Fibroblast of pulmonary artery (primary cell): ENCODE results near the gene KIF5C.

Experiments
- DNase-seq: peaks from one replicate; pipeline ENCODE4 v3.0.0-alpha.2; 2010; ENCODE audit warnings: low read depth
- H3K4me3 ChIP-seq: replicated peaks from 2 replicates; pipeline ENCODE4 v1.5.1; 2011; ENCODE audit warnings: low read depth, mild to moderate bottlenecking, control low read depth, low read length, moderate library complexity
- CTCF ChIP-seq: IDR thresholded peaks from 2 replicates; pipeline ENCODE4 v1.5.1; 2011; ENCODE audit warnings: mild to moderate bottlenecking, control low read depth, low read length, inconsistent platforms; ENCODE audit errors: missing control alignments

Gene KIF5C

GRCh38 chr2:148966438-148966758 is 91.4 kb downstream of the KIF5C start:
- DNase-seq, result no peak
- H3K4me3 ChIP-seq, result no peak overlapping the region
- TF ChIP-seq CTCF, result no peak

- no peak for TF ChIP-seq CTCF
These were observed 92.0 kb downstream of the KIF5C start for GRCh38 chr2:148967056-148967455.

GRCh38 chr2:148967578-148967977 is 92.6 kb downstream of the KIF5C start:
- TF ChIP-seq CTCF, result peak; percentile 28
- no peak overlapping the region for H3K4me3 ChIP-seq
- DNase-seq, result peak; percentile 30

More at GRCh38 chr2:148967056-148967455, 92.0 kb downstream of the KIF5C start:
- DNase-seq, result no peak
- no peak overlapping the region for H3K4me3 ChIP-seq

- no peak overlapping the region for H3K4me3 ChIP-seq
- no peak for DNase-seq
- TF ChIP-seq CTCF, result no peak
These were observed 93.3 kb downstream of the KIF5C start for GRCh38 chr2:148968301-148968700.

- DNase-seq, result no peak
- TF ChIP-seq CTCF, result no peak
- no peak overlapping the region for H3K4me3 ChIP-seq
These were observed 93.8 kb downstream of the KIF5C start for GRCh38 chr2:148968776-148969319.

- DNase-seq, result no peak
- TF ChIP-seq CTCF, result no peak
- no peak overlapping the region for H3K4me3 ChIP-seq
These were observed 94.6 kb downstream of the KIF5C start for GRCh38 chr2:148969659-148970061.

GRCh38 chr2:148970385-148970784 is 95.4 kb downstream of the KIF5C start:
- no peak for TF ChIP-seq CTCF
- H3K4me3 ChIP-seq, result no peak overlapping the region
- DNase-seq, result no peak
